SK-N-MC (cell line): ENCODE results near the gene RBKS.

Experiments used
- DNase-seq: peaks from one replicate; pipeline ENCODE4 v3.0.0-alpha.2; 2011; ENCODE audit warnings: low read depth, low spot score
- H3K27ac ChIP-seq: fragments of 200-600 bp; sonication (generic); 2 replicates; pipeline ENCODE4 v1.5.1; 2016; ENCODE audit warnings: mixed run types
- H3K36me3 ChIP-seq: fragments of 200-600 bp; sonication (generic); 2 replicates; pipeline ENCODE4 v1.6.1; 2017; ENCODE audit warnings: antibody characterized with exemption, low read length, mixed read lengths; ENCODE audit not compliant: insufficient read depth
- H3K4me3 ChIP-seq: fragments of 200-600 bp; sonication (generic); 2 replicates; pipeline ENCODE4 v1.5.1; 2016
- H3K9ac ChIP-seq: fragments of 200-600 bp; sonication (generic); 2 replicates; pipeline ENCODE4 v1.8.0; 2017; ENCODE audit warnings: mixed run types, mixed read lengths; ENCODE audit not compliant: insufficient read length
- H3K9me3 ChIP-seq: fragments of 200-600 bp; sonication (generic); 2 replicates; pipeline ENCODE4 v1.6.1; 2017; ENCODE audit warnings: low read depth, mild to moderate bottlenecking, antibody characterized with exemption, low read length, moderate library complexity, mixed read lengths
- EZH2 ChIP-seq: fragments of 200-600 bp; sonication (generic); IDR thresholded peaks from one replicate; pipeline ENCODE4 v1.6.1; 2017; ENCODE audit warnings: antibody characterized with exemption
- FOXP2 ChIP-seq: optimal IDR thresholded peaks from 2 replicates; pipeline ENCODE3; 2011; ENCODE audit warnings: mild to moderate bottlenecking, moderate library complexity; ENCODE audit not compliant: insufficient read depth; ENCODE audit errors: extremely low read length, control extremely low read depth
- POLR2AphosphoS5 ChIP-seq: IDR thresholded peaks from 2 replicates; pipeline ENCODE4 v1.6.1; 2012; ENCODE audit warnings: mild to moderate bottlenecking, low read depth, low read length, borderline replicate concordance

The RBKS gene

DNA sequence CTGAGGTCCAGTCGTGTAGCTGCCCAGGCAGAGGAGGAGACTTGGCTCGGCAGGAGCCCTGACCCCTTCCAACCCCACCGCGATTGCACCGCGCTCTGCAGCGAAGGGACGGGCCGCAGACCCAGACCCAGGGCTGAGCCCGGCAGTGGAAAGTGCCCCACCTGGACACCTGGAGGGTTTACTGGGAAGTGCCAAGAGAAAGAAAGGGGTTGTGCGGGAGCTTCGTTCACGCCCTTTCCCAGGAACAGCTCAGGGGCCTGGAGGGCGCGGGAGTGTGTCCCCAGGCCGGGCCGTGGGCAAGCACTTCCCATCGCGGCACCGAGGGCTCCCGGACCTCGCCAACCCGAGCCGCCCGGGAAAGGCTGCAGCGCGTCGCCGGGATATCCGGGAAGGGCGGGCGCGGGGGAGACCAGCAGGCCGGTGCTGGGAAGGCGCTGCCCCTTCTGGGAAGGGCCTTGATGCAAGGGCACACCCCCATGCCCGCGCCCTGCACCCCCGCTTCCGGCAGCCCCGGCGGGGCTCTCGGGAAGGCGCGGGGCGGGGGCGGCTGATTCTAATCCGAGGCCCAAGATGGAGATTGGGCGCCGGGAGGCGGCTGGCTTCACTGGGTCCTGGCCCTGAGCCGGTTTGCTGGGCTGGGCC, 154.8 kb downstream of the RBKS start:
- Histone ChIP-seq H3K27ac (no peak overlapping the region), H3K9me3 (no peaks in the 10 kb centered on the region), H3K4me3 (no peak overlapping the region), H3K36me3 (no peaks in the 10 kb centered on the region), H3K9ac (no peak overlapping the region)
- no peak for DNase-seq
- TF ChIP-seq FOXP2 (no peak), EZH2 (no peak), POLR2AphosphoS5 (no peak)

DNA sequence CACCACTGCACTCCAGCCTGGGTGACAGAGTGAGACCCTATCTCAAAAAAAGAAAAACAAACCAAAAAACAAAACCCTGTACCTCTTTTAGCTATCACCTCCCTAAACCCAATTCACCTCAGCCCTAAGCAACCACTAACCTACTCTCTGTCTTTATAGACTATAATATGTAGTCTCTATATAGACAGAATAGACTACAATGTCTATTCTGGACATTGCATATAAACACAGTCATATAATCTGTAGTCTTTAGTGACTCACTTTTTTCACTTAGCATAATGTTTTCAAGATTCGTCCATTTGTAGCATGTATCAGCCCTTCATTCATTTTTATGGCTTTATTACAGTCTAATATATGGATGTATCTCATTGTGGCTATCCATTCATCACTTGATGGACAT, 155.9 kb downstream of the RBKS start:
- no peak overlapping the region for H3K27ac ChIP-seq
- H3K36me3 ChIP-seq: no peaks in the 10 kb centered on the region
- H3K9me3 ChIP-seq: no peaks in the 10 kb centered on the region
- TF ChIP-seq POLR2AphosphoS5 (no peak), FOXP2 (no peak), EZH2 (no peak)
- no peak for DNase-seq
- H3K4me3 ChIP-seq: no peak overlapping the region
- no peak overlapping the region for H3K9ac ChIP-seq
